ENCODE measurements around the gene HNRNPLL.

HNRNPLL gene

DNA sequence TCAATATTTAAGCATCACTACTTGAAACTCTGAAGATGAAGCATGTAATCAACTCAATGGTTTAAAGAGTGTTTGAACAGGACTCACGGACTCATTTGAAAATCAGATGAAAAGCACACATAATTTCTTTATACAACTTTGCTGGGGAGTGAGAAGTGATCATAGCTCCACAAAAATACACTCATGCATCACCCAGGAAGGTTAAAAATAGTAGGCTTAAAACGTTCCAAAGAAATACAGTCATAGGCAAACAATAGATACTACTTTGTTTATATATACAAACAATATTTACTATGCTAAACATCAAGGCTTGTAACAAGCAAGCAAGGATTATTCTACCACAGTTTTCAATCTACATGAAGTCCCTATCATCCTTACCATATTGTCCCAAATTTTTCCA lies 11.6 kb downstream of the HNRNPLL start:
- no peak for FAIRE-seq

- FAIRE-seq, result no peak
Observed at GRCh38 chr2:38590053-38590452, 12.7 kb downstream of the HNRNPLL start.

DNA sequence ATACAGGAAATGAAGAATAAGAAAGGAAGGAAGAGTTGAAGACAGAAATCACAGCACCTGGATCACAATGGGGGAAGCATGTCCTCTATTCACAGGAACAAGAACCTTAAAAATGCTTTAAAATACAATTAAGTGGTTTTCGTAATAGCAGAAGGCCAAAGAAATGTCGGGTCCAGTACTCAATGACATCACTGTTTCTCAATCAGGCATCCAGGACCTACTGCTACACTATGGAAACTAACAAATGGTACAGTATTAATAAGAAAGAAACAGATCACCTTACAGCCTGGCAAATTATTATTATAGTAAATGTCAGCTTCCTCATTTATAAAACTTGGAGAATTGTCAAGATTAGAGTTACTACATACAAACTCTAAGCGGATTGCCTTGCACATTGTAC lies 15.8 kb downstream of the HNRNPLL start:
- FAIRE-seq, result no peak

GRCh38 chr2:38584881-38585280 lies 17.8 kb downstream of the HNRNPLL start:
- peak; percentile 45 for FAIRE-seq

- no peak for FAIRE-seq
Observed at GRCh38 chr2:38583994-38584393, 18.7 kb downstream of the HNRNPLL start.

GRCh38 chr2:38583524-38583923 lies 19.2 kb downstream of the HNRNPLL start:
- FAIRE-seq, result peak; percentile 36

DNA sequence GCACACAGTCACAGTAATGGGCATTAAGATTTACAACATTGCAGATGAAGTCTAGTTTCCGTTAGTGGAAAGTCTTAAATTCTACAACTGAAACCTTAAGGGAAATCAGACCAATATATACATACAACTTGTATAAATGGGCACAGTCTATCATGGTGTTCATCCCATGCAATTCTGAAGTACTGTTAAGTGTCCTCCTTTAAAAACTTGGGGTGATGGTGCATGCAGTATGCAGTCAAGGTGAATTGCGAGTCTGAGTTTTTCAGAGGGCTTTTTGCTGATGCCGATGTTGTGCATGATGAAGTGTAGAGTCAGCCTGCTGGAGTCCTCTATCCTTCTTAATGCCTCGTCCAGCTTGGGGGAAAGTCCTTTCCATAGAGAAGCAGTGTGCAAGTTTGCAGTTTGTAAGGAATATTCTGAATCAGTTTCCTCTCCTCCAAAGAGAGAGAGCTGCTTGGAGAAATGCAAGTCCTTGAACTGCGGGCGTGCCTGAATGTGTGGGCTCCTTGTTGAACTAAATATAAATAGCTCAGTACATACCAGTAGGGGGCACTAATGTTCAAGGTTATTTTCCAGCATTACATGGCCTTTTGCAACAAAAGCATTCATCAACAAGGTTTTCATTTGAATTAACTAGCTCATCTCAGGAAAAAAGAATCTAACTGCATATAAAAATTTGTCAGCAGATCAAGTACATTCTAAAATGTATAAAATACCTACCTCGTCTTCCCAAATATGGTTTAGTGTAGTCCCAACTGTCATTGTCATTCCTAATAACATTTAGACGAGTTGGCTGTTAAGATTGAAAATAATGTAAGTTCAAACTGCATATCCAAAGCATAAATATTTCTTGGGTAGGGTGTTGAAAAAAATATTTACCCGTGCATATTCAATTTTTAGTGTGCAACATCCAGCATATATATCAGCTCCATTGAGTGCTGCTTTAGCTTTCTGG lies 21.3 kb downstream of the HNRNPLL start:
- peak; percentile 95 for FAIRE-seq

GRCh38 chr2:38580115-38580636 lies 22.6 kb downstream of the HNRNPLL start:
- FAIRE-seq, result no peak

GRCh38 chr2:38578832-38579231 lies 23.9 kb downstream of the HNRNPLL start:
- no peak for FAIRE-seq

GRCh38 chr2:38574278-38574677 lies 28.4 kb downstream of the HNRNPLL start:
- no peak for FAIRE-seq

- peak; percentile 24 for FAIRE-seq
Observed at GRCh38 chr2:38572167-38572566, 30.6 kb downstream of the HNRNPLL start.

- no peak for FAIRE-seq
Observed at GRCh38 chr2:38571193-38571592, 31.5 kb downstream of the HNRNPLL start.

- no peak for FAIRE-seq
Observed at GRCh38 chr2:38568724-38569436, 33.8 kb downstream of the HNRNPLL start.

DNA sequence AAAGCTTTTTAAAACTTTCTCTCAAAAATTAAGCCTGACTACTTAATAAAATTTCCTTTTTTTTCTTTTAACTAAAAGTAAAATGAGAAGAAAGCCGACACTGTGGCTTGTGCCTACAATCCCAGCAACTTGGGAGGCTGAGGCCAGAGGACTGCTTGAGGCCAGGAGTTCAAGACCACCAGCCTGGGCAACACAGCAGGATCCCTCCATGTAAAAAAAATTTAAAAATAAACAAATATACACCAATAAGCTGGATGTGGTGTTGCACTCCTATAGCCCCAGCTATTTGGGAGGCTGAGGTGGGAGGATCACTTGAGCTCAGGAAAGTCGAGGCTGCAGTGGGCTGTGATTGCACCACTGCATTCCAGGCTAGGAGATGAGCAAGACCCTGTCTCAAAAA lies 37.4 kb downstream of the HNRNPLL start:
- FAIRE-seq, result no peak

- FAIRE-seq, result no peak
Observed at GRCh38 chr2:38561691-38562090, 41.0 kb downstream of the HNRNPLL start.

DNA sequence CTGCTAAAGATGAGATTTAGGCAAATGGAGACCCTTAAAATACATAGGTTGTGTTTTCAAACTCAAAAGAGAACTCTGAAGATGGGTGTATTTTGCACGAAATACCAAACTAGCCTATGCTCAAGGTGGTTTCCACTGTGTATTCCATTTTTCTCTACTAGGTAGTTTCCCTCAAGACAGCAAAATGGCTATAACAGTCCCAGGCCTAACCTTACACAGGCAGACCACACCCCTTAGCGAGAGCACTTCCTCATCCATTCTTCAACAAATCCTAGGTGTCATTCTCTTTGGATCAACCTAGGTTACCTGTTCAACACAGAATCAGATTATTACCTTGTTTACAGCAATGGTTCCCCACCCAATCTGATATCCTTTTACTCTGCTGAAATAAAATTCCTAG lies 42.6 kb downstream of the HNRNPLL start:
- no peak for FAIRE-seq

- no peak for FAIRE-seq
Observed at GRCh38 chr2:38557981-38558380, 44.7 kb downstream of the HNRNPLL start.

DNA sequence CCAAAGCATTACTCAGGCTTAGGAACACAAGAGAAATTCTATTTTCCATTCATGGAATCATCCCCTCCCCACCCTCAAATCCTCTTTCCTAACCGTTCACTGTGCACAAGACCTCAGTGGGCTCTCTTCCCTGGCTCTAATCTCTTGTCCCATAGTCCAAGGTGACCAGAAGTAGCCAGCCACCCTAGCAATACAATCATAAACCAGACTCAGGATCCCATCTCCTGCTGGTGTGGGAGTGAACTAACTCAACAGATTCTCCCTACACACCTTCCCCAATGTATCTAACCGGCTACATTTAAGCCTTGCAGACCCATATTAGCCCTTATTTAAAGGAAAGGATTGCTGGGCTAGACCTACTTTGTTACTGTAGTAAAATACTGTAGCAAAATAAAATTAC lies 45.5 kb downstream of the HNRNPLL start:
- no peak for FAIRE-seq

GRCh38 chr2:38556006-38556801 lies 46.5 kb downstream of the HNRNPLL start:
- FAIRE-seq, result no peak

DNA sequence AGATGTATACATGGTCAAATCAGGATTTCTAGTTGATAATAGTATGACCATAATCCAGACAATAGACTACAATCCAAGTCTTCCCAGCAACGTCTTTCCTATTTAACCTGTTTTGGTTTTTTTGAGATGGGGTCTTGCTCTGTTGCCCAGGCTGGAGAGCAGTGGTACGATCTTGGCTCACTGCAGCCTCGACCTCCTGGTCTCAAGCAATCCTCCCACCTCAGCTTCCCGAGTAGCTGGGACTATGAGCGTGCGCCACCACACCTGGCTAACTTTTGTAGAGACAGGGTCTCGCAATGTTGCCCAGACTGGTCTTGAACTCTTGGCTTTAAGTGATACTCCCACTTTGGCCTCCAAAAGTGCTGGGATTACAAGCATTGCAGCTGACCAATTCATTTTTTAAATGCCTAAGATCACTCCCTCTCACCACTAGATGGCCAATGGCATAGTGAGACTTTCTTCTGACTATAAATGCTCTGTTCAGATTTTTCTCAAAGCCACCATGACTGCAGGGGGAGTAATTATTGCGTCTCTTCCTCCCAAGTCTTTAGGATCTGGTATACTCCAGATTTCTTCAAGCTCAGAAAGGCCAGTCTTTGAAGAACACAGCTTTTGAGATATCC lies 47.6 kb downstream of the HNRNPLL start:
- FAIRE-seq, result no peak

GRCh38 chr2:38553554-38553953 lies 49.2 kb downstream of the HNRNPLL start:
- no peak for FAIRE-seq

- FAIRE-seq, result no peak
Observed at GRCh38 chr2:38552259-38552658, 50.5 kb downstream of the HNRNPLL start.

- no peak for FAIRE-seq
Observed at GRCh38 chr2:38551746-38552145, 51.0 kb downstream of the HNRNPLL start.

Measured in islet of Langerhans (tissue), 1 donor.